HG02943 (cell line): ENCODE results near the gene HTATIP2.
"Not testable (repeated sequence)": the region's sequence is repeated elsewhere in the genome, so short reads cannot be mapped to it uniquely, and the experiment has no call there.

Experiments
- ATAC-seq: cut with Tn5 transposase; IDR thresholded peaks from one replicate; pipeline ENCODE4 v1.9.1; 2021; ENCODE audit warnings: mild to moderate bottlenecking, low read depth, moderate library complexity; ENCODE audit not compliant: unreplicated experiment

The HTATIP2 gene

GRCh38 chr11:20363500-20364340, at the start of gene HTATIP2:
TSS of gene HTATIP2 (plus strand) at chr11:20363714. CDS start at chr11:20364238, 524 bp downstream.
- peak; percentile 92 for ATAC-seq

DNA sequence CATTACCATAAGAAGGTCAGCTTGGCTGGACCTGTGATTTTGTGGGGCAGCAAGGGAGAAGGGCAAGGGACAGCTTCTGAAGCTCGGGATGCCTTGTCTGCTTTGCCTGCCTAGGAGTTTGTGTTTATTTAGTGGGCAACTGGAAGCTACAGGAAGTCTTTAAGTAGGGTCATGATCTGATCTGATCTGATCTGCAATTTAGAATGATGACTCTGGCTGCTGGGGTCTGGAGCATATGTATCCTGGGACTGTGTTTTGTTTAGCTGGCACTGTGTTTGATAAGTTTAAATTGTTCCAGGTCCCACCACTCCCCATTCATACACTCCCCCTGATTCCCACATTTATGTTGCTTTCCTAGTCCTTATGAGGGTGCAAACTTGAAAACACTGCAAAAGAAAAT, 47.7 kb upstream of the HTATIP2 start:
- no peak for ATAC-seq

DNA sequence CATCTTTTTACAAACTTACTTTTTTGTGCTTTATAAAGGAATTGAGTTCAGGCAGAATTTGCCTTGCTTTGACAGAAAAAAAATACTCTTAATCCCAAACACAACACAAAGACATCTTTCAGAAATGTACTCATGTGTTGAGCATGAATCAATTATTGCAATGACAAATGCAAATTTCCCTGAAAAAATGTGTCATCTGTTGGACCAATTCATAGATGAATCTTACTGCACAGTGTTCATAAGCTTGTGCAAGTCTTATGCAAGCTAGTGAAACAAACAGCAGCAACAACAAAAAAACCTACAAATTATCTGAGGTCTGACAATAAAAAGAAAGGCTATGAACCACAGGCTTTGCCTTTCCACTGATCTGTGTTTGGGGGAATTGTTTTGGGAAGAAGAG, 42.3 kb upstream of the HTATIP2 start:
- ATAC-seq: no peak

- ATAC-seq: no peak
Observed at GRCh38 chr11:20327377-20327935, 36.1 kb upstream of the HTATIP2 start.

- ATAC-seq: no peak
Observed at GRCh38 chr11:20336056-20336455, 27.5 kb upstream of the HTATIP2 start.

- no peak for ATAC-seq
Observed at GRCh38 chr11:20337526-20338154, 25.9 kb upstream of the HTATIP2 start.

- ATAC-seq: no peak
Observed at GRCh38 chr11:20342347-20343141, 21.0 kb upstream of the HTATIP2 start.

GRCh38 chr11:20351136-20351535, 12.4 kb upstream of the HTATIP2 start:
- ATAC-seq: no peak

- no peak for ATAC-seq
Observed at GRCh38 chr11:20351751-20352262, 11.7 kb upstream of the HTATIP2 start.

- ATAC-seq: no peak
Observed at GRCh38 chr11:20353829-20354434, 9.6 kb upstream of the HTATIP2 start.

DNA sequence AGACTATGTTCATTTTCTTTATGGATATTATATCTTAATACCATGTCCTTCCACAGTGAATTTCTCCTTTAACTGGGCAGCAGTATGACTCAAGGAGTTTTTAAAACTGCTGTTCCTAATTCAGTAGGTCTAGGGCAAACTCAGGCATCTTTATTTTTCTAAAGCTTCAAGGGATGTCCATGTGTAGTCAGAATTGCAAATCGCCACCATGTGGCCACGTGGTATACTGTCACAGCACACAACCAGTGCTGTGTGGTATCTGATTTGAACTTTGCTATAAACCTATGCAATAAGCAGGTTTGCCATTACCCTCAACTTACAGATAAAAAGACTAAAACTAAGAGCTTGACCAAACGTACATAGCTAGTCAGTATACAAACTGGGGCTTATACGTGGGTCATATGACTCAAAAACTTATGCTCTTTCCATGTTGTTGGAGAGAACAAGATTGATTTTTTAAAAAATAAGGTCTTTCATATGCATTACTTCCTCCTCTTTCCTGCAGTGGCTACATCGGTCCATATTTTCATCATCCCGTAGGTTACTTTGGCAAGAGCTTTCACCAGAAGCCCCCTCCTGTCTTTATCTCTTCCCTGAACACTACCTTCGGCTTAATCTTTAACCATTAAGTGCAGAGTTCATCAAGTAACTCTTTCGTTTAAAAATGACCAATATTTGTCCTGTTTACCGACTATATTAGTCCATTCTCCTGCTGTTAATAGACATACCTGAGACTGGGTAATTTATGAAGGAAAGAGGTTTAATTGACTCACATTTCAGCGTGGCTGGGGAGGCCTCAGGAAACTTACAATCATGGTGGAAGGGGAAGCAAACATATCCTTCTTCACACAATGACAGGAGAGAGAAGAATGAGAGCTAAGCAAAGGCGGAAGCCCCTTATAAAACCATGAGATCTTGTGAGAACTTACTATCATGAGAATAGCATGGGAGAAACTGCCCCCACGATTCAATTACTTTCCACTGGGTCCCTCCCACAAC, 8.0 kb upstream of the HTATIP2 start:
- ATAC-seq: peak; percentile 83

GRCh38 chr11:20357150-20357549, 6.4 kb upstream of the HTATIP2 start:
- ATAC-seq: no peak

- ATAC-seq: no peak
Observed at GRCh38 chr11:20360650-20361049, 2.9 kb upstream of the HTATIP2 start.

DNA sequence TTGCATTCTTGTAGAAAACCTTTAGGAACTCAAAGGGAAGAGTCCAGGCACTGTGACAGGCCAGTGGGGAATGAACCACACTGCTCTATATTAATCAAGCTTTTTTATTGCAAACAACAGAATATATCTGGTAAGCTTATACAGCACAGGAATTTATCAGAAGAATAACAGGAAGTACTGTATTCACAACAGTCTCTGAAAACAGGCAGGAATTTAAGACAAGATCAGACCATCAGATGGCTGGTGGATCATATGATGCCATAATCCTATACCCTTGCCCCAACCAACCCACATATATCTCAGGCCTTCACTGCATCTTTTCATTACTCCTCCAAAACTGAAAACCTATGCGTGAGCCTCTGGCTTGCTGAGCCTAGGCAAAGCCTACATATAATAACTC, 1.0 kb upstream of the HTATIP2 start:
- no peak for ATAC-seq

DNA sequence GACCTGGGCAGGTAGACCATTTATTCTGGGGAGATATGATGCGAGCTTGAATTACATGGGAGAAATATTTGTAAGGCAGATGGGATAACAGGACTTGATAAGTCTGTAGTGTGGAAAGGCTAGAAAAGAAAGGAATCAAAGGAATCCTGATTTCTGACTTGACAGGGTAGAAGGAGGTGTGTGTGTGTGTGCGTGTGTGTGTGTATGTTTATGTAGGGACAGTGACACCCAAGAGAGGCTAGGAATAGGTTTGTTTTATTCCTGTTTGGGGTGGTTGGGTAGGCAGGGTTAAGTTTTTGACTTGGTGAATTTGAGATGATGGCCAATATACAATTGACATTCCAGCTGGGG, 390 bp upstream of the HTATIP2 start:
- peak; percentile 2 for ATAC-seq

DNA sequence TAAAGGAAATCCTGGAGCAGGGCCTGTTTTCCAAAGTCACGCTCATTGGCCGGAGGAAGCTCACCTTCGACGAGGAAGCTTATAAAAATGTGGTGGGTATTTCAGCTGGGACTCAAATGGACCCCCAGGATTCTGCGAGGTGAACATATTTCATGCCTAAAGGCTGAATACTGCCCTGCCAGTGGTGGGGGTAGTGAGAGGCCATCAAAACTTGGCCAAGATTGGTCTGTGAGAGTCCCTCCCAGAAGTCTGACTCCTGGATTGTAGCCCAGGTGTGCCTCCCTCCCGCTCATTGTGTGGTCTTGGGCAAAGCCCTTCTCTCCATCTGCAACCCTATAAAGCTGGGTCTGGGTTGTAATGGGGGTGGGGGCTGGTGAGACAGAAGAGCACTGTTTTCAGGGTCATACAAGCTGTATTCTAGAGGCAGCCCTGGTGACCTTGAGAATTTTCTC, 853 bp downstream of the HTATIP2 start:
- ATAC-seq: peak; percentile 15

DNA sequence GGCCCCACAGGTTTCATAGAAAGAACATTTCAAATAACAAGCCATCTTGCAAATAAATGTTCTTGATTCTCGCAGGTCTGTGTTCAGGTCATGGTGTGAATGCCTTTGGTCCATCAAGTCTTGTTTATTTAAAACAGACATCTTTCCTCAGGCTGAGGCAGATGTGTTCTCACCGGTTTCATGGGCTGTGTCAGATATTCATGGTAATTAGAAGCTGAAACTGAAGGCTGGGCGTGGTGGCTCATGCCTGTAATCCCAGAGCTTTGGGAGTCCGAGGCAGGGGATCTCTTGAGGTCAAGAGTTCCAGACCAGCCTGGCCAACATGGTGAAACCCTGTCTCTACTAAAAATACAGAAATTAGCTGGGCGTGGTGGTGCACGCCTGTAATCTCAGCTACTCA, 2.0 kb downstream of the HTATIP2 start:
- ATAC-seq: not testable (repeated sequence)

DNA sequence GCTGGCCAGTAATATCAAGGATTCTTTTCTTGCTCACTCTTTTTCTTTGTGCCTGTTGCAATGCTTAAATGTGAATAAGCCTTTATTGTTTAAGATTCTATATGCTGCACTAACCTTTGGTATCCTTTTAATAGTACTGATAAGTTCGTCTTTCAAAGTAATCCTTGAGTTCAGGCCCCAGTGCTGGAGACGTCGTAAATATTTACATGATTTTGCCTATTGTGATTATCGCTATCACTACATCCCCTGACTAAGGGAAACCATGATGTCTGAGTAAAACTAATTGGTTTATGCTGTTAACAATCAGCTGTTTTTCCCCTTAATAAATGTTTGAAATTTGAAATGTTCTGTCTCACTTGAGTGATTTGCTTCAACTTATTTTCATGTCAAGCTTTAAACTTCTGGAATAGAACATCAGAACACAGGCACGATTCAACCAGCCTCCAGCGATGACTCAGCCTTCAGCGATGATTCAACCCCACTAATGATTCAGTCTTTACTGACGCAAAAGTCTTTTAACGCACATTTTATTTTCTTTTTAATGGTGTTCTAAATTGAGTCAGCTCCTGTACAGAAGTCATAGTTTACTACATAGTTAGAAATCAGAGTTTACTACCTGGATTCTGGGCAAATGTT, 3.9 kb downstream of the HTATIP2 start:
- ATAC-seq: no peak

- no peak for ATAC-seq
Observed at GRCh38 chr11:20368438-20368837, 4.9 kb downstream of the HTATIP2 start.
